ENCODE measurements around the gene HMG20B.
"Not testable (repeated sequence)": the region's sequence is repeated elsewhere in the genome, so short reads cannot be mapped to it uniquely, and the experiment has no call there.

Gene HMG20B

GRCh38 chr19:3572855-3573161 is at the start of gene HMG20B:
TSS of gene HMG20B (plus strand) at chr19:3572944. CDS start at chr19:3573310, 366 bp downstream.
- DNase-seq, result no peak

- DNase-seq, result no peak
These were observed 49.2 kb upstream of the HMG20B start for GRCh38 chr19:3523361-3524077.

GRCh38 chr19:3524078-3524842 is 48.5 kb upstream of the HMG20B start:
- no peak for DNase-seq

GRCh38 chr19:3524904-3525451 is 47.8 kb upstream of the HMG20B start:
- no peak for DNase-seq

GRCh38 chr19:3526507-3527237 is 46.1 kb upstream of the HMG20B start:
- DNase-seq, result no peak

- no peak for DNase-seq
These were observed 45.4 kb upstream of the HMG20B start for GRCh38 chr19:3527238-3527910.

- DNase-seq, result no peak
These were observed 44.7 kb upstream of the HMG20B start for GRCh38 chr19:3528080-3528479.

- no peak for DNase-seq
These were observed 44.1 kb upstream of the HMG20B start for GRCh38 chr19:3528539-3529211.

- DNase-seq, result not testable (repeated sequence)
These were observed 43.4 kb upstream of the HMG20B start for GRCh38 chr19:3529299-3529698.

- DNase-seq, result no peak
These were observed 42.4 kb upstream of the HMG20B start for GRCh38 chr19:3530389-3530788.

- no peak for DNase-seq
These were observed 41.0 kb upstream of the HMG20B start for GRCh38 chr19:3531716-3532115.

GRCh38 chr19:3532154-3532786 is 40.5 kb upstream of the HMG20B start:
- no peak for DNase-seq

GRCh38 chr19:3533033-3533432 is 39.7 kb upstream of the HMG20B start:
- DNase-seq, result no peak

GRCh38 chr19:3533563-3534216 is 39.1 kb upstream of the HMG20B start:
- no peak for DNase-seq

- no peak for DNase-seq
These were observed 38.1 kb upstream of the HMG20B start for GRCh38 chr19:3534375-3535234.

GRCh38 chr19:3535235-3535535 is 37.6 kb upstream of the HMG20B start:
- DNase-seq, result no peak

GRCh38 chr19:3535563-3535965 is 37.2 kb upstream of the HMG20B start:
- no peak for DNase-seq

GRCh38 chr19:3535981-3536380 is 36.8 kb upstream of the HMG20B start:
- DNase-seq, result no peak

- DNase-seq, result no peak
These were observed 36.2 kb upstream of the HMG20B start for GRCh38 chr19:3536429-3537100.

- DNase-seq, result no peak
These were observed 35.7 kb upstream of the HMG20B start for GRCh38 chr19:3537101-3537437.

All from stimulated activated CD4-positive, alpha-beta T cell treated with anti-CD3 and anti-CD28 coated beads, Interleukin-2, amount 100 ng/mL, for 24 hours (primary cell).